CD4-positive, alpha-beta T cell (primary cell): Measurements from ENCODE around the gene MAML2. TPM values are rescaled to one million over a fixed set of nuclear protein-coding genes. Genes with fewer than 3 reads are reported as not detected.
A peak's percentile ranks its signal among the peaks of the same experiment; 100 is the strongest.

Experiments
- ATAC-seq: fragments of 200-7000 bp; cut with Tn5 transposase; one replicate; pipeline ENCODE4 v1.10.0; 2022; ENCODE audit warnings: mild to moderate bottlenecking; ENCODE audit not compliant: poor library complexity
- CTCF ChIA-PET: fragments of 350-600 bp; sonication (Branson Sonifier 250); formaldehyde crosslinking; loops from one replicate; lab custom pipeline; 2021; ENCODE audit warnings: antibody characterized with exemption, inconsistent platforms; lab: Charles Lee
- POLR2A ChIA-PET: fragments of 350-600 bp; sonication (Branson Sonifier 250); formaldehyde crosslinking; loops from one replicate; lab custom pipeline; 2021; ENCODE audit warnings: antibody characterized with exemption, inconsistent platforms; lab: Charles Lee
- DNase-seq, 14 experiments: peaks; one replicate each; pipeline ENCODE4 v3.0.0-alpha.2; 2013 to 2020; ENCODE audit warnings: mixed read lengths in 2 of 14
- H3K27ac ChIP-seq, 2 donors: one replicate each; pipeline versions ENCODE4 v1.5.1 to v1.7.0; 2013; ENCODE audit warnings: low read length in 2 of 2, low read depth in 1 of 2, mild to moderate bottlenecking in 1 of 2
- H3K27me3 ChIP-seq, 2 experiments: 1 replicate in 1 of 2; 2 replicates in 1 of 2; pipeline versions ENCODE4 v1.6.1 to v1.7.0; 2013; ENCODE audit warnings: low read length in 2 of 2, control low read depth in 1 of 2, mild to moderate bottlenecking in 1 of 2, moderate library complexity in 1 of 2; ENCODE audit not compliant: insufficient read depth in 2 of 2, control insufficient read depth in 1 of 2
- H3K36me3 ChIP-seq: one replicate; pipeline ENCODE4 v1.6.1; 2013; ENCODE audit warnings: low read length, control low read depth; ENCODE audit not compliant: insufficient read depth
- H3K4me1 ChIP-seq: one replicate; pipeline ENCODE4 v1.6.1; 2013; ENCODE audit warnings: low read length, control low read depth; ENCODE audit not compliant: insufficient read depth
- H3K4me3 ChIP-seq: one replicate; pipeline ENCODE4 v1.5.1; 2013; ENCODE audit warnings: mild to moderate bottlenecking, low read length, moderate library complexity
- H3K9me3 ChIP-seq, 2 experiments: 1 replicate in 1 of 2; 2 replicates in 1 of 2; pipeline versions ENCODE4 v1.6.1 to v1.7.0; 2013; ENCODE audit warnings: low read length in 2 of 2, mild to moderate bottlenecking in 2 of 2, control low read depth in 1 of 2, moderate library complexity in 1 of 2; ENCODE audit not compliant: control insufficient read depth in 1 of 2, insufficient read depth in 1 of 2
- H3K27ac Mint-ChIP-seq: one replicate; pipeline ENCODE4 v1.8.0; 2020; ENCODE audit warnings: mixed read lengths
- H3K27me3 Mint-ChIP-seq: one replicate; pipeline ENCODE4 v1.8.0; 2021; ENCODE audit warnings: mixed read lengths
- H3K36me3 Mint-ChIP-seq: one replicate; pipeline ENCODE4 v1.8.0; 2021; ENCODE audit warnings: low read depth, mixed read lengths
- H3K4me1 Mint-ChIP-seq: one replicate; pipeline ENCODE4 v1.8.0; 2021; ENCODE audit warnings: low read depth, mixed read lengths
- H3K4me3 Mint-ChIP-seq: one replicate; pipeline ENCODE4 v1.8.0; 2020; ENCODE audit warnings: mild to moderate bottlenecking, mixed read lengths
- H3K9me3 Mint-ChIP-seq: one replicate; pipeline ENCODE4 v1.8.0; 2020; ENCODE audit warnings: mixed read lengths
- intact Hi-C, 2 experiments: fragments of 100-400 bp; cut with DNase I in 1 of 2; cut with micrococcal nuclease in 1 of 2; formaldehyde crosslinking; loops; one replicate each; pipeline versions ENCODE4 v1.15.1 to v1.9.0; 2023 to 2025; cut with DNase I, micrococcal nuclease
- total RNA-seq, 174 experiments: library from RNA in 2 of 174; stranded (reverse) in 2 of 174; gene quantifications; one replicate each; pipeline ENCODE4 v1.2.3 and lab custom pipeline; 2021 to 2026
- TF ChIP-seq, protein P1 (sequence below): fragments of 200-600 bp; IDR thresholded peaks from one replicate; pipeline ENCODE4 v1.8.0; 2022; ENCODE audit warnings: antibody characterized with exemption, mild to moderate bottlenecking

Gene MAML2
- total RNA-seq, 2 experiments from 2014 or later, result 58.8 to 59.8 TPM

DNA sequence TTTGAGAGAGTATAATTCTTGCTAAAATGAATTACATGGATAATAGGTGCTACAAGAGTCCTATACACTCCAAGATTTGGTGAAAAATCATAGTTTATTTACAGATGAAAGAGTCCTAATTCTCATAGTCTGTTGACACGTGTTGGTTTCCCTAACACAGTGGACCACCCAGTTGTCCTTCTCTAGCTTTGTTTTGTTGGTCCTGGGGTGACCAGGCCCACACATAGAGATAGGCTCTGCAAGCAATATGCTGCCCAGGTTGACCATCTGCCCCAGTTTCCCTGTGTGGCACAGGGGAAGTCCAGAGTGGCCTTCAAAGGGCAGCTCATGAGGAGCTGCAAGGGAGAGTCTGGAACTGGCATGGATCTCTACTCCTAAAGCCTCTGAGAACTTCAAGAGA lies 184.9 kb downstream of the MAML2 start:
- Mint-ChIP-seq H3K4me3 (no peak overlapping the region), H3K9me3 (no peaks in the 10 kb centered on the region), H3K27ac (peak overlapping the region; percentile 86), H3K36me3 (peaks cover 25% of the 10 kb centered on the region), H3K27me3 (no peaks in the 10 kb centered on the region), H3K4me1 (peaks cover 72% of the 10 kb centered on the region)
- H3K9me3 ChIP-seq, result no peaks in the 10 kb centered on the region
- no peak overlapping the region for H3K27ac ChIP-seq
- TF ChIP-seq, protein P1, sequence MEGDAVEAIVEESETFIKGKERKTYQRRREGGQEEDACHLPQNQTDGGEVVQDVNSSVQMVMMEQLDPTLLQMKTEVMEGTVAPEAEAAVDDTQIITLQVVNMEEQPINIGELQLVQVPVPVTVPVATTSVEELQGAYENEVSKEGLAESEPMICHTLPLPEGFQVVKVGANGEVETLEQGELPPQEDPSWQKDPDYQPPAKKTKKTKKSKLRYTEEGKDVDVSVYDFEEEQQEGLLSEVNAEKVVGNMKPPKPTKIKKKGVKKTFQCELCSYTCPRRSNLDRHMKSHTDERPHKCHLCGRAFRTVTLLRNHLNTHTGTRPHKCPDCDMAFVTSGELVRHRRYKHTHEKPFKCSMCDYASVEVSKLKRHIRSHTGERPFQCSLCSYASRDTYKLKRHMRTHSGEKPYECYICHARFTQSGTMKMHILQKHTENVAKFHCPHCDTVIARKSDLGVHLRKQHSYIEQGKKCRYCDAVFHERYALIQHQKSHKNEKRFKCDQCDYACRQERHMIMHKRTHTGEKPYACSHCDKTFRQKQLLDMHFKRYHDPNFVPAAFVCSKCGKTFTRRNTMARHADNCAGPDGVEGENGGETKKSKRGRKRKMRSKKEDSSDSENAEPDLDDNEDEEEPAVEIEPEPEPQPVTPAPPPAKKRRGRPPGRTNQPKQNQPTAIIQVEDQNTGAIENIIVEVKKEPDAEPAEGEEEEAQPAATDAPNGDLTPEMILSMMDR, result no peak
- ATAC-seq, result no peak
- no peaks in the 10 kb centered on the region for H3K27me3 ChIP-seq
- peaks cover 23% of the 10 kb centered on the region for H3K4me1 ChIP-seq
- intact Hi-C loops, result no loop called here
- H3K36me3 ChIP-seq, result peaks cover 17% of the 10 kb centered on the region
- DNase-seq, result no peak
- ChIA-PET CTCF (no interaction called here), POLR2A (no interaction called here)
- H3K4me3 ChIP-seq, result no peak overlapping the region

DNA sequence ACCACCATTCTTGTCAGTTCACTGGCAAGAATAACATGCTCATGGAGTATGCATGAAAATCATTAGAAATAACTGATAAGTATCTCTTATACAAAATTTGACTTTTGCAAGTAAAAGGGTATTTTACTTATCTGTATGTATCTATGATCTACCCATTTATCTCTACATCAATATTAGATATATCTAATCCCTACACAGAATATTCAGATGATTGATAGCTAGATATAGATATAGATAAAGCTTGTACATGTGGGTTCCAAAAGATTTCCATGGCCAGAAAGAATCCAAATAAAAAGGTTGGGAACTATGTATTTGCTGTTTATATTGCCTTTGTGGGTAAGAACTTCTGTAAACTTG lies 185.5 kb downstream of the MAML2 start:
- intact Hi-C loops, result no loop called here
- DNase-seq (no peak), ATAC-seq (no peak)
- Mint-ChIP-seq H3K9me3 (no peaks in the 10 kb centered on the region), H3K4me3 (no peak overlapping the region), H3K27ac (peak overlapping the region; percentile 86), H3K27me3 (no peaks in the 10 kb centered on the region), H3K4me1 (peaks cover 75% of the 10 kb centered on the region), H3K36me3 (peaks cover 23% of the 10 kb centered on the region)
- no peaks in the 10 kb centered on the region for H3K9me3 ChIP-seq
- no peak overlapping the region for H3K4me3 ChIP-seq
- H3K27me3 ChIP-seq, result no peaks in the 10 kb centered on the region
- peaks cover 23% of the 10 kb centered on the region for H3K4me1 ChIP-seq
- TF ChIP-seq, protein P1, result no peak
- ChIA-PET POLR2A (no interaction called here), CTCF (no interaction called here)
- peaks cover 11% of the 10 kb centered on the region for H3K36me3 ChIP-seq
- no peak overlapping the region for H3K27ac ChIP-seq

GRCh38 chr11:96156379-96156722 lies 186.6 kb downstream of the MAML2 start:
- POLR2A ChIA-PET, result no interaction called here
- no peak overlapping the region for H3K4me3 ChIP-seq

More at GRCh38 chr11:96156379-96156722, 186.6 kb downstream of the MAML2 start:
- Histone ChIP-seq H3K9me3 (no peaks in the 10 kb centered on the region), H3K27ac (peak overlapping the region in 1 of 2 donors; percentile 63), H3K4me1 (peaks cover 25% of the 10 kb centered on the region), H3K36me3 (peaks cover 11% of the 10 kb centered on the region), H3K27me3 (no peaks in the 10 kb centered on the region)
- peak overlapping the region; percentile 86 for H3K27ac Mint-ChIP-seq
- H3K4me3 Mint-ChIP-seq, result no peak overlapping the region
- ATAC-seq (no peak), DNase-seq (no peak)
- CTCF ChIA-PET, result no interaction called here
- H3K9me3 Mint-ChIP-seq, result no peaks in the 10 kb centered on the region
- peaks cover 22% of the 10 kb centered on the region for H3K36me3 Mint-ChIP-seq
- intact Hi-C loops, result no loop called here
- H3K4me1 Mint-ChIP-seq, result peaks cover 74% of the 10 kb centered on the region
- TF ChIP-seq, protein P1, result no peak
- no peaks in the 10 kb centered on the region for H3K27me3 Mint-ChIP-seq
